Stimulated activated CD4-positive, alpha-beta T cell treated with anti-CD3 and anti-CD28 coated beads, Interleukin-1b, Interleukin-23, amount 100 ng/mL, for 24 hours (primary cell): Measurements from ENCODE around the gene CAPZB.

Source experiments
- DNase-seq, 4 experiments: peaks; one replicate each; pipeline ENCODE4 v3.0.0-alpha.2; 2020; ENCODE audit warnings: low read depth in 4 of 4, low spot score in 1 of 4

The CAPZB gene

DNA sequence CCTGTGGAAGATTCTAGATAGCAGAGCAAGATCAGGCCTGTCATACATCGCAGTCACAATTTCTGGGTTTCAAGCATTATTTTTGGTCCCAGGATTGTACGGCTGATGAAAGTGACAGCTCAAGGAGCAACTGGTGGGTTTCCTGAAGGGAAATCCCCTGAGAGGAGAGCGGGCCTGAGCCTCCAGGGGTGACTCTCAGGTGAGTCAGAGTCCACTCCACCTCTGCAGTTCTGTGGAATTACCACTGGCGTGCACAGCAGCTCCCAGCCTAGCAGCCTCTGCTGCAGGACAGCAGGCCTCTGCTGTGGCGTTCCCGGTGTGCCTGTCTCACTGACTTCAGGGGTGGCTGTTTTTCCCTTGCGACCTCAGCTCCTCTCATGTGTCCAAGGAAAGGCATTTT lies 148.8 kb downstream of the CAPZB start:
- DNase-seq = peak in 2 of 4 experiments; percentile 33 to 55

DNA sequence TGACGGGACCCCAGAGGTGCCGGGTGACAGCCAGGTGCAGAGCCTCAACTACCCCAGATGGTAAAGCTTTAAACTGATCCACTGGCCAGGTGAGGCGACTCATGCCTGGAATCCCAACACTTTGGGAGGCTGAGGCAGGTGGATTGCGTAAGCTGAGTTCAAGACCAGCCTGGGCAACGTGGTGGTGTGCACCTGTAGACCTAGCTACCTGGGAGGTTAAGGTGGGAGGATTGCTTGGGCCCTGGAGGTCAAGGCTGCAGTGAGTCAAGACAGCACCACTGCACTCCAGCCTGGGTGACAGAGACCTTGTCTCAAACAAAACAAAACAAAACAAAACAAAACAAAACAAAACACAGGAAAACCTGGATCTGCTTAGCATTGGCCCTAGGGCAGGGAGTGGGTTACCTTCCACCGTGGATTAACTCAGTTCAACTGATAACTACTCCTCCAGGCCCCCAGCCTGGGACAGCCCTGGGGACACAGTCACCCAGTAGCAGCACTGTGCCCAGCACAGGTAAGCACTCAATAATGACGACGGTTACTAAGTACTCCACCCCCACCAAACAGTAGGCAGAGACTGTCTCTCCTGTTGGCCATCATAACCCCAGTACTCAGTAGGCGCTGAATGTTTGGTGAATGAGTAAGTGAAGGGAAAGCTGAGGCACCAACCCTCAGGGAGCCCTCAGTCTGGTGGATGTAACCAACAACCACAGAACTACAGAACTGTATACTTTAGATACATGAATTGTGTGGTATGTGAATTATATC lies 151.6 kb downstream of the CAPZB start:
- DNase-seq = no peak

DNA sequence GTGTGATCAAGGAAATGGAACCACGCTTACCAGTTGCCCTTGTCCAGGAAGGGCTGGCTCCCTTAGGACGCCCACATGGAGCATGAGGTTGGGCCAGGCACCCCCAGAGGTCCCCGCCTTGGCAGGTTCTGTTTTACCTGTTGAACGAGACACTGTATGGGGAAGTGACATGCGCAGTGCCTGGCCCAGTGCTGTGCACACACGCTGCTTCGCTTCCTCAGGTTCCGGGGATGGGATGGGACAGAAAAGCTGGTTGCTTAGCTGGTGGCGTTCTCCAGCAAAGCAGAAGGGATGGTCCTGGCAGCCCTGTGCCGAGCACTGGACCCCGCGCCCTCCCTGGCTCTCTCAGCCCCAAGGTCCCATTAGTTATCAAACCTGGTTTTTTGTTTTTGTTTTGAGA lies 152.5 kb downstream of the CAPZB start:
- no peak for DNase-seq

- no peak for DNase-seq
Observed at GRCh38 chr1:19331262-19331878, 154.0 kb downstream of the CAPZB start.

DNA sequence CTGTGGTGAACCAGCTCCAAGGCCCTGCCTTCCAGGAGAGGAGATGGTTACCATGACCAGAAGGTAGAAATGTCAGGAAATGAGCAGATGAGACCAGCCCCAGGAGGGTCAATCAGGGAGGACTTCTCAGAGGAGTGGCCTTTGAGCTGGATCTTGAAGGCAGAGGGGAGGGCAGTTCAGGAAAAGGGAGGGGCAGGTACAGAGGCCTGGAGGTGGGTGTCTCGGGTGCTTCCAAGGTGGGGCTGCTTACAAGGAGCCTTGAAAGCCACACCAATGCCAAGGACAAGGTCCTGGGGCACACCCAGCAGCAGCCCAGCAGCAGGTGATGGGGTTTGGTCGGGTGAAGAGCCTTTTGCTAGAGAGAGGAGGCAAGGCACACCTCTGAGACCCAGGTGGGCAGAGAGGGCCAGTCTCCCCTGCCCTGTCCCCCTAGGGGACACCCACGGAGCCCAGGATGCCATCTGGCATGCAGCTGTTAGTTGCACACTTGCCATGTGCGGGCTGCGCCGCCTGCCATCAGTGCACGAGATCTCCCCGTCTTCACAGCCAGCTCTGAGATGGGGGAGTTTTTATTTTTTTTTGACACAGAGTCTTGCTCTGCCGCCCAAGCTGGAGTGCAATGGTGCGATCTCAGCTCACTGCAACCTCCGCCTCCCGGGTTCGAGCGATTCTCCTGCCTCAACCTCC lies 154.7 kb downstream of the CAPZB start:
- no peak for DNase-seq

DNA sequence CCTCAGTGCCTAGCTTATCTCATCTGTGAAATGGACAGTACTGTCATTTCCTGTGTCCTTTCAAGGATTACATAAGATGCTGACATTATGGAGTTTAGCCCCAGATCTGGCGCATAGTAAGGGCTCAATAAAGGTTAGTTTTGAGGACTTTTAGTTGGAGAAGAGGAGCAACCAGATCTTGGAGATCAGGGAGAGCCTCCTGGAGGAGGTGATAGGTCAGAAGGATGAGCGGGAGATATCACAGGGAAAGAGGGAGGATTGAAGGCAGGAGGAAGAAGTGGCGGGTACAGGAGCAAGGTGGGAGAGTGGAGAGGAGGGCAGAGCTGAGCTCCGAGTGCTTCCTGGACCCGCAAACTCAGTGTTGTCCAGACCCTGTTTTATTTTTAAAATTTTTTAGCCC lies 155.7 kb downstream of the CAPZB start:
- DNase-seq = no peak

GRCh38 chr1:19329188-19329587 lies 156.2 kb downstream of the CAPZB start:
- no peak for DNase-seq

DNA sequence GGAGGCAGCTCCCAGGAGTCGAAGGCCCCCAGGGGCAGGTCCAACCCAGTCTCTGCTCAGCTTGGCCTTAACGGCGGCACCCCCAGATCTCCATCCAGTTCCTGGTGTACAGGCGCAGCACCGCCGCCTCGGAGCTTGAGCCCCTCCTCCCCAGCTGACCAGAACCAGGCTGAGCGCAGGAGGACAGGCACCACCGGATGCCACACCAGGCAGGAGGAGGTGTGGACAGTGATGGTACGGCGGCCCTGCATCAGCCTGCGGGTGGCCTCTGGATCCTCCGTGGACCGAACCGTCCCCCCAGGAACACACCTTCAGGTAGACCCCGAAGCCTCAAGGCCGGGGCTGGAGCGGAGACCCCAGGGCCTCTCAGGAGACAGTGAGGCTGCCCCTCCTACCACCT lies 156.9 kb downstream of the CAPZB start:
- DNase-seq = no peak

- no peak for DNase-seq
Observed at GRCh38 chr1:19327736-19328135, 157.6 kb downstream of the CAPZB start.

DNA sequence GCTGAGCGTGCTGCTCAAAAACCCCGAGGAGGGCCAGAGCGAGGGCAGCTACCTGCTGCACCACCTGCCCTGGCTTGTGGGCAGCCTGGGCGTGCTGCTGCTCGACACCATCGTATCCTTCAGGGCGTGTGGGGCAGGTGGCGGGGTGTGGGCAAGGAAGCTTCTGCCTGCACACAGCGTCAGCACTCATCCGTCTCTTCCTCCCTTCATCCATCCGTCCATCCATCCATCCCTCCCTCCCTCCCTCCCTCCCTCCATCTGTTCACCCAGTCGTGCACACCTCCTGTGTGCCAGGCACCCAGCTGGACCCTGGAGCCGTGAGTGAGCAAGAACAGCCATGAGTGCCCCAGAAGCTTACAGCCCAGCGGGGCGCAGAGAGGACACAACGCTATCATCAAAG lies 158.0 kb downstream of the CAPZB start:
- no peak for DNase-seq

DNA sequence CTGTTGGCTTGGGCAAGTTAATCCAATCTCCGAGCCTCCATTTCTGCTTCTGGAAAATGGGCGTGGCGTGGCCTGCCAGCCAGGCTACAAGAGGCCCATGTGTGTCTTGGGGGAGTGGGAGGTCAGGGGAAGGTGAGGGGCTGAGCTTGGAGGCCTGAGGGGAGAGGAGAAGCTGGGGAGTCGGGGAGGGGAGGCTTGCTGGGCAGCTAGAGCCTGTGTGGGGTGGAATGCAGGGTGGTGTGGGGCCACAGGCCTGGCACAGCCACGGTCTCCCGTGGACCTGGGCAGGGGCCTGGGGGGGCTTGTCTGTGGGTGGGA lies 158.6 kb downstream of the CAPZB start:
- DNase-seq = no peak

DNA sequence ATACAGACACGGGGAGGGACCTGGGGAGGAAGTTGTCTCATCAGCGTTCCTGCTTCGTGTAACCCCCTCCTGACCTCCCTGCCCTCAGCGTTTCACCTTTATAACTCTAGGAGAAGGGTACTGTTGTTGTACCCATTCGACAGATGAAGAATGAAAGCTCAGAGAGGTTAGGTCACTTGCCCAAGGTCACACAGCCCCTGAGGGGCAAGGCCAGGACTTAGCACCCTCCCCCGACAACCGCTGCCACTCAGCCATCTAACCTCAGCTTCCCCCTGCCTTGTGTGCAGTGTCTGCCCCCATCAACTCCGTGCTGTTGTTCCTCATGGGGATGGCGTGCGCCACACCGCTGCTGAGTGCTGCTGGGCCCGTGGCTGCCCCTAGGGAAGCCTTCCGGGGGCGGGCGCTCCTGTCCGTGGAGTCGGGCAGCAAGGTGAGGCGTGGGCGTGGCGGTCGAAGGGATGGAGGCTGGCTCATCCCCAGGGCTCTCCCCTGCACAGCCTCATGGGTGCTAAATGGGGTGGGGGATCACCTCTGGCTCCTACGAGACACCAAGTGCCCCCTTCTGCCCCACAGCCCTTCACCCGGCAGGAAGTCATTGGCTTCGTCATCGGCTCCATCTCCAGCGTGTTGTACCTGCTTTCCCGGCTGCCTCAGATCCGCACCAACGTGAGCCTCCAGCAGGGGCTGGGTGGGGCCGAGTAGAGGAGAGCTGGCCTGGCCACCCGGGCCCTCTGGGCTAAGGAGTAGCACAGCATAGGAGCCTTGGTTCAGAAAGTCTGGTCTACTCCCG lies 159.2 kb downstream of the CAPZB start:
- DNase-seq = no peak

GRCh38 chr1:19325368-19325957 lies 159.9 kb downstream of the CAPZB start:
- no peak for DNase-seq

DNA sequence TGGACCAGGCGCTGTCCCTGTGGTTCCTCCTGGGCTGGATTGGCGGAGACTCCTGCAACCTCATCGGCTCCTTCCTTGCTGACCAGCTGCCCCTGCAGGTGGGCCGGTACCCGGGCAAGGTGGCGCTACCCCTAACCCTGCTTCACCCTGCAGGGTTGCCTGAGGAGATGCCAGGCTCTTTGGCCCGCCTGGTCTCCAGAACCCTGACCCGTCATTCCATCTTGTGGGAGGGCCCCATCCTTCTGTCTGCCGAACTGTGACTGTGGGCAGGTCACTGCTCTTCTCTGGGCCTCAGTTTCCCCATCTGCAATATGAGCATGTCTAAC lies 160.7 kb downstream of the CAPZB start:
- DNase-seq = no peak

DNA sequence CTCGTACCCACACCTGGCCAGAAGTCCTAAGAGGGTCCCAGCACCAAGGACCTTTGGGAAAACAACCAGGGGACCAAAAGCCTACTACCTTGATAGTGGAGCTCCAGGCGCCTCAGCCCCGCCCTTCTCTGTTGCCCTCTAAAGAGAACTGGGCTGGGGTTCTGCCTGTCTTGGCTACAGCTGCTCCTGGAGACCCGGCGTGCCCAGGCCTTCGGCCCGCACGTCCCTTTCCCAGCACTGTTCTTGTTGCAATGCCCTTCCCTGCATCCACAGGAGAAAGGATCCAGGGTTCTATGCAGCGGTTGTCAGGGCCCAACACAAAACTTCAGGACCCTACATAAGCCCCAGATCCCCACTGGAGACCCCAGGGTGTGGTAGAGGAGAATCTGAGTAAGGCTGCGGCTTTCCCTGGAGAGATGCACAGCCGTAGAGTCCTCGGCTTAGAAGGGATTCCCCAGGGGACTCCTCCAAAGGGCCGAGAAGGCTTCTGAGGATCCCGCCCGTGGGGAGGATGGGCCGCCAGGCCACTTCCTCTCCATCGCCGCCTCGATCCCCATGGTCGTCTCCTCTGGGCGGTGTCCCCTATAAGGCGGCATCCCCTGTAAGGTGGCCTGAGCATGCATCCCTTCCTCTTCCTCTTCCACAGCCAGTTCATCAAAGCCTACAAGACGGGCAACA lies 161.2 kb downstream of the CAPZB start:
- no peak for DNase-seq

- DNase-seq = no peak
Observed at GRCh38 chr1:19322481-19322880, 162.9 kb downstream of the CAPZB start.

GRCh38 chr1:19321071-19321470 lies 164.3 kb downstream of the CAPZB start:
- no peak for DNase-seq

- DNase-seq = no peak
Observed at GRCh38 chr1:19319196-19319595, 166.1 kb downstream of the CAPZB start.

- DNase-seq = no peak
Observed at GRCh38 chr1:19317126-19317910, 168.0 kb downstream of the CAPZB start.
